Neural cell (in vitro differentiated cells): ENCODE data around the gene ZNHIT6. TPM values are rescaled to one million over a fixed set of nuclear protein-coding genes. Genes with fewer than 3 reads are reported as not detected.

Experiments
- H2AFZ ChIP-seq: fragments of 200-600, 300-800 bp; sonication (generic), shearing (Covaris generic); 2 replicates; pipeline ENCODE4 v1.6.0; 2014; ENCODE audit warnings: low read depth, mild to moderate bottlenecking, antibody characterized with exemption, low read length, moderate library complexity
- H3F3A ChIP-seq: fragments of 200-600 bp; shearing (Covaris generic); 2 replicates; pipeline ENCODE4 v1.6.1; 2016; ENCODE audit warnings: mild to moderate bottlenecking, moderate library complexity, mixed read lengths, antibody characterized with exemption, low read length; ENCODE audit not compliant: insufficient read depth, poor library complexity, severe bottlenecking
- H3K27ac ChIP-seq: fragments of 200-600, 300-800 bp; sonication (generic), shearing (Covaris generic); 2 replicates; pipeline ENCODE4 v1.5.1; 2014; ENCODE audit warnings: mild to moderate bottlenecking, low read length, moderate library complexity
- H3K27me3 ChIP-seq: fragments of 300-800, 200-600 bp; sonication (generic), shearing (Covaris generic); 2 replicates; pipeline ENCODE4 v1.6.0; 2014; ENCODE audit warnings: mild to moderate bottlenecking, low read depth, low read length, moderate library complexity; ENCODE audit not compliant: insufficient read depth
- H3K36me3 ChIP-seq: fragments of 300-800, 200-600 bp; sonication (generic), shearing (Covaris generic); 2 replicates; pipeline ENCODE4 v1.5.1; 2014; ENCODE audit warnings: mild to moderate bottlenecking, antibody characterized with exemption, low read length, moderate library complexity; ENCODE audit not compliant: insufficient read depth
- H3K4me2 ChIP-seq: fragments of 300-800, 200-600 bp; sonication (generic), shearing (Covaris generic); 2 replicates; pipeline ENCODE4 v1.6.0; 2014; ENCODE audit warnings: mild to moderate bottlenecking, low read length
- H3K4me3 ChIP-seq: fragments of 300-800, 200-600 bp; sonication (generic), shearing (Covaris generic); 2 replicates; pipeline ENCODE4 v1.5.1; 2014; ENCODE audit warnings: mild to moderate bottlenecking, low read length, moderate library complexity
- H3K79me2 ChIP-seq: fragments of 200-600 bp; shearing (Covaris generic); replicated peaks from 2 replicates; pipeline ENCODE4 v1.6.0; 2014; ENCODE audit warnings: mild to moderate bottlenecking, low read length, moderate library complexity; ENCODE audit not compliant: insufficient read depth
- H3K9ac ChIP-seq: fragments of 300-800, 200-600 bp; sonication (generic), shearing (Covaris generic); 2 replicates; pipeline ENCODE4 v1.6.1; 2016; ENCODE audit warnings: mild to moderate bottlenecking, low read length, mixed read lengths
- H3K9me2 ChIP-seq: fragments of 200-600 bp; shearing (Covaris generic); 2 replicates; pipeline ENCODE4 v1.6.1; 2016; ENCODE audit warnings: mild to moderate bottlenecking, low read length, mixed read lengths; ENCODE audit not compliant: insufficient read depth
- H3K9me3 ChIP-seq: fragments of 200-600, 300-800 bp; sonication (generic), shearing (Covaris generic); 2 replicates; pipeline ENCODE4 v1.6.1; 2016; ENCODE audit warnings: mild to moderate bottlenecking, mixed run types, low read length, moderate library complexity, mixed read lengths
- H4K20me1 ChIP-seq: fragments of 200-600 bp; shearing (Covaris generic); 2 replicates; pipeline ENCODE4 v1.6.1; 2016; ENCODE audit warnings: mild to moderate bottlenecking, mixed run types; ENCODE audit not compliant: insufficient read depth
- EP300 ChIP-seq: fragments of 450-650 bp; conservative IDR thresholded peaks from 2 replicates; pipeline ENCODE4 v1.6.1; 2014; ENCODE audit warnings: antibody characterized with exemption, mild to moderate bottlenecking, moderate library complexity; ENCODE audit not compliant: poor library complexity, severe bottlenecking
- EZH2 ChIP-seq: fragments of 200-600, 300-800 bp; shearing (Covaris generic), sonication (generic); IDR thresholded peaks from 2 replicates; pipeline ENCODE4 v1.6.1; 2014; ENCODE audit warnings: antibody characterized with exemption, low read length, borderline replicate concordance, mild to moderate bottlenecking; ENCODE audit not compliant: insufficient read depth, poor library complexity, severe bottlenecking
- MXI1 ChIP-seq: fragments of 450-650 bp; conservative IDR thresholded peaks from 2 replicates; pipeline ENCODE4 v1.6.1; 2014; ENCODE audit warnings: antibody characterized with exemption, mild to moderate bottlenecking; ENCODE audit not compliant: poor library complexity, severe bottlenecking
- POLR2AphosphoS5 ChIP-seq: IDR thresholded peaks from 2 replicates; pipeline ENCODE4 v1.6.1; 2012
- RAD21 ChIP-seq: fragments of 450-650 bp; conservative IDR thresholded peaks from 2 replicates; pipeline ENCODE4 v1.6.1; 2014; ENCODE audit warnings: antibody characterized with exemption, mild to moderate bottlenecking, moderate library complexity
- REST ChIP-seq: IDR thresholded peaks from 2 replicates; pipeline ENCODE4 v1.6.1; 2012; ENCODE audit warnings: borderline replicate concordance
- SMC3 ChIP-seq: fragments of 450-650 bp; conservative IDR thresholded peaks from 2 replicates; pipeline ENCODE4 v1.6.1; 2014; ENCODE audit warnings: antibody characterized with exemption, mild to moderate bottlenecking, moderate library complexity; ENCODE audit not compliant: poor library complexity
- TAF1 ChIP-seq: IDR thresholded peaks from 2 replicates; pipeline ENCODE4 v1.6.1; 2012; ENCODE audit warnings: low read depth
- polyA plus RNA-seq: library from polyadenylated mRNA; depleted of rRNA; stranded (reverse); fragments of >200 nt; gene quantifications from 2 replicates; pipeline ENCODE4 v1.2.3, GENCODE V29; 2014
- TF ChIP-seq, protein P1 (sequence below): fragments of 450-650 bp; IDR thresholded peaks from 2 replicates; pipeline ENCODE4 v1.5.1; 2014; ENCODE audit warnings: antibody characterized with exemption, mild to moderate bottlenecking, moderate library complexity; ENCODE audit not compliant: poor library complexity, severe bottlenecking

Gene ZNHIT6
- polyA plus RNA-seq, 1 donor from 2014 or later: 16.6 TPM

- Histone ChIP-seq H3K4me3 (no peak overlapping the region), H3K79me2 (no peaks in the 10 kb centered on the region), H3K27me3 (no peaks in the 10 kb centered on the region), H3K9me3 (no peaks in the 10 kb centered on the region), H3K36me3 (no peaks in the 10 kb centered on the region), H4K20me1 (no peaks in the 10 kb centered on the region), H3F3A (no peaks in the 10 kb centered on the region), H3K9ac (no peak overlapping the region), H2AFZ (no peak overlapping the region), H3K27ac (no peak overlapping the region), H3K9me2 (no peaks in the 10 kb centered on the region), H3K4me2 (no peak overlapping the region)
- no peak for TF ChIP-seq MXI1
- TF ChIP-seq POLR2AphosphoS5: no peak
- TF ChIP-seq, protein P1, sequence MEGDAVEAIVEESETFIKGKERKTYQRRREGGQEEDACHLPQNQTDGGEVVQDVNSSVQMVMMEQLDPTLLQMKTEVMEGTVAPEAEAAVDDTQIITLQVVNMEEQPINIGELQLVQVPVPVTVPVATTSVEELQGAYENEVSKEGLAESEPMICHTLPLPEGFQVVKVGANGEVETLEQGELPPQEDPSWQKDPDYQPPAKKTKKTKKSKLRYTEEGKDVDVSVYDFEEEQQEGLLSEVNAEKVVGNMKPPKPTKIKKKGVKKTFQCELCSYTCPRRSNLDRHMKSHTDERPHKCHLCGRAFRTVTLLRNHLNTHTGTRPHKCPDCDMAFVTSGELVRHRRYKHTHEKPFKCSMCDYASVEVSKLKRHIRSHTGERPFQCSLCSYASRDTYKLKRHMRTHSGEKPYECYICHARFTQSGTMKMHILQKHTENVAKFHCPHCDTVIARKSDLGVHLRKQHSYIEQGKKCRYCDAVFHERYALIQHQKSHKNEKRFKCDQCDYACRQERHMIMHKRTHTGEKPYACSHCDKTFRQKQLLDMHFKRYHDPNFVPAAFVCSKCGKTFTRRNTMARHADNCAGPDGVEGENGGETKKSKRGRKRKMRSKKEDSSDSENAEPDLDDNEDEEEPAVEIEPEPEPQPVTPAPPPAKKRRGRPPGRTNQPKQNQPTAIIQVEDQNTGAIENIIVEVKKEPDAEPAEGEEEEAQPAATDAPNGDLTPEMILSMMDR: no peak
- no peak for TF ChIP-seq TAF1
- no peak for TF ChIP-seq REST
- TF ChIP-seq EP300: no peak
- no peak for TF ChIP-seq EZH2
- TF ChIP-seq RAD21: no peak
- no peak for TF ChIP-seq SMC3
Observed at GRCh38 chr1:85608851-85609250, 99.4 kb downstream of the ZNHIT6 start.

DNA sequence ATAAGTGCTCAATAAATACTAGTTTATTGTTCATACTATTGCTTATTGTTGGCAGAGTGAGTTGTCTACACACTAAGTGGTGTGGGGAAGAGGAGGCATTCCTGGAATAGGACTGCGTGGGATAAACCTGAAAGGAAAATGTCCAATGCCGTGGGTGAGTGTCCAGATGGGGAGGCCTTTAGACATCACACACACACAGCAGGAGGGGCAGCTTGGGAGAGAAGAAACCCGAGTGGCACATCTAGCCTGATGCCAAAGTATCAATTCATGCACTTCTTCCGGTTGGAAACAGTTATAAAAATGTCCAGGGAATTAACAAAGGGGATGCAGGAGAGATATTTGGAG lies 100.3 kb downstream of the ZNHIT6 start:
- Histone ChIP-seq H3K27ac (no peak overlapping the region), H3K9me2 (no peaks in the 10 kb centered on the region), H3K36me3 (no peaks in the 10 kb centered on the region), H3K4me3 (no peak overlapping the region), H4K20me1 (no peaks in the 10 kb centered on the region), H2AFZ (no peak overlapping the region), H3K27me3 (no peaks in the 10 kb centered on the region), H3K9ac (no peak overlapping the region), H3K79me2 (no peaks in the 10 kb centered on the region), H3F3A (no peaks in the 10 kb centered on the region), H3K9me3 (no peaks in the 10 kb centered on the region), H3K4me2 (no peak overlapping the region)
- TF ChIP-seq SMC3 (no peak), REST (no peak), EZH2 (no peak), EP300 (no peak), TAF1 (no peak), RAD21 (no peak), POLR2AphosphoS5 (no peak), MXI1 (no peak)
- TF ChIP-seq, protein P1: no peak
